HG02973 (cell line): Measurements from ENCODE around the gene FURIN.
"Not testable (repeated sequence)": the region's sequence is repeated elsewhere in the genome, so short reads cannot be mapped to it uniquely, and the experiment has no call there.

ENCODE experiments used
- ATAC-seq: cut with Tn5 transposase; IDR thresholded peaks from one replicate; pipeline ENCODE4 v1.9.1; 2021; ENCODE audit warnings: moderate library complexity; ENCODE audit not compliant: unreplicated experiment

FURIN gene

DNA sequence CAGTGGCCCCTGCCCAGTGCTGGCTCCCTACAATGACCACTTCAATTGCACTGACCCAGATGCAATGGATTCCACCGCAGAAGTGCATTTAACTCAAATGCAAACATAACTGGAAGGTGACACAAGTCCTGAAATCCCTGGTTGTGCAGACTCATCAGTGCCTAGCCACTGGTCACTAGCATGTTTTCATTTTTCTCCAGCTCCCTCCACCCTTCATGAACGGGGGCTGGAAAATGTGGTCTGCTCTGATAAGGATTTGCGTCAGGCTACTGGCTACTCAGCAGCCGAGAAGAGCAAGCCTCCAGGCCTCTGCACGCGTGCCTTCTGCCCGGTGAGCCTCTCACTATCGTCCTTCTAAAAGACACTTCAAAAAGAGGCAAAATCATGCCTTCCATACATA, 27.4 kb upstream of the FURIN start:
- no peak for ATAC-seq

- ATAC-seq = no peak
These were observed 23.7 kb upstream of the FURIN start for GRCh38 chr15:90844696-90845095.

DNA sequence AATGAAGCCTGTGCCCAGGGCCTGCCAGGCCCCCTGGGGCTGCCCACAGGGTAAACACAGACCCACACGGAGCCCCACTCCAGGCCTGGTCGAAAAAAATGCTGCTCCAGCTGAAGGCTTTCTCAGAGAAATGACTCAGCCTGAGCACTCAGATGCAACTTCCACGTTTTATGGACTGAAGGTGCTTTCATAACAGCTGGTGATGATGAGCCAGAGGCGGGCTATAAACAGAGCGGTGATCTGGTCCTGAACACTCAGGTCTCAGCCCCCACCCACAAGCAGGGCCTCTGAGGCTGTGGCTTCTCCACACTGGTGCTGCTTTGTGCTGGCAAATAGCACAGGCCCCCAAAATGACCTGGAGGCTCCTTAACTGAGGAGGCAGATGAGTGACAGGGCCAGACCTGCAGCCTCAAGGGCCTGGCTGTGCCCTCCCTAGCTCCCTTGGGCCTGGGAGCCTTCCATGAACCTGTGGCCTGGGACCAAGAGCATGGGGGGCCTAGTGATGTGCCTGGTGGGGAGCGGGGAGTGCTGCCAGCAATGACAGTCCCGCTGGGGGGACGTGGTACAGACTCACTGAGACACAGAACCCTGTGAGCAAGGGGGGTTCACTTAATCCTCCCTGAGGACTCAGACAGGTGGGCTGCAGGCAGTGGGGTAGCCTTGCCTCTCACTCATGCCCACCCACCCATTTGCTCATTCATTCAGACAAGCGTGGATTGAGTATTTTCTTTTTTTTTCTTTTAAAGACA, 23.0 kb upstream of the FURIN start:
- ATAC-seq = peak; percentile 79

GRCh38 chr15:90849424-90849823, 19.0 kb upstream of the FURIN start:
- ATAC-seq = not testable (repeated sequence)

DNA sequence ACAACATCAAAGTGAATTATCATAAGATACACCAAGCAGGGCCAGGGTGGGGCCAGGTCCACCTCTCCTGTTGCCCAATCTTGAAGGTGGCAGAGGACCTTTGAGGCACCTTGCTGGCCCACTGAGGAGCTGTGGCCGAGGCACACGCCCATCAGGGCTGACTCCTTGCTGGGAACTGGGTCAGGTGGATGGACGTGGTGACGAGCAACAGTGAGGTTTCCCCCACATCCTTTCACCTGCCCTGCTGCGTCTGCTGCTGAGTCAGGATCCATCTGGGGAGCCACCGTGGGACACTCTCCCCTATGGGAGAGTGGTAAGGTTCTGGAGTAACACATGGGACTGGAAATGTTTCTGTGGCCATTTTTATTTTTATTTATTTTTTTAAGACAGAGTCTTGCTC, 17.3 kb upstream of the FURIN start:
- ATAC-seq = no peak

GRCh38 chr15:90851940-90852339, 16.4 kb upstream of the FURIN start:
- no peak for ATAC-seq

GRCh38 chr15:90855139-90855538, 13.2 kb upstream of the FURIN start:
- ATAC-seq = no peak

- no peak for ATAC-seq
These were observed 11.1 kb upstream of the FURIN start for GRCh38 chr15:90857337-90857736.

DNA sequence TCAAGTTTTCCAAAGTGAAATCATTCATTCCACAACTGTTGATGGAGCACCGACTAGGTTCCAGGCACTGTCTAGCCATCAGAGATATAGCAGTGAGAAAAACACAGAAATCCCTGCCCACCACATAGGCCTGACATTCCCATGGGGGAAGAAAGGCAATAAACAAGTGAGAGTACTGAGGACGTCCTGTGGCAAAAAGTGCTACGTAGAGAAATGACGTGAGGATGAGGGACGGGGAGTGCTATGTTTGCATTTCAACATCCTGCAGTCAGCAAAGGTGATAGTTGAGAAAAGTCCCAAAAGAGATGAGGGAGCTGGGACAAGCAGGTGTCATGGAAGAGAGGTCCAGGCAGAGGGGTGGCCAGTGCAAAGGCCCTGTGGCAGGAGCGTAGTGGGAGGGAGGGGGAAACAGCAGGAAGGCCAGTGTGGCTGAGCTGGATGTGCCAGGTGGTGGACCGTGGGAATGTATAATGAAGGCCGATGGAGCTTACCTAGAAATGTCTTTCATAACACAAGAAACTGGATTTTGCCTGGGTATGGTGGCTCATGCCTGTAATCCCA, 10.4 kb upstream of the FURIN start:
- ATAC-seq = no peak

- no peak for ATAC-seq
These were observed 8.9 kb upstream of the FURIN start for GRCh38 chr15:90859234-90860131.

- ATAC-seq = no peak
These were observed 7.9 kb upstream of the FURIN start for GRCh38 chr15:90860450-90860849.

- no peak for ATAC-seq
These were observed 7.3 kb upstream of the FURIN start for GRCh38 chr15:90860942-90861675.

GRCh38 chr15:90862487-90862886, 5.9 kb upstream of the FURIN start:
- no peak for ATAC-seq

DNA sequence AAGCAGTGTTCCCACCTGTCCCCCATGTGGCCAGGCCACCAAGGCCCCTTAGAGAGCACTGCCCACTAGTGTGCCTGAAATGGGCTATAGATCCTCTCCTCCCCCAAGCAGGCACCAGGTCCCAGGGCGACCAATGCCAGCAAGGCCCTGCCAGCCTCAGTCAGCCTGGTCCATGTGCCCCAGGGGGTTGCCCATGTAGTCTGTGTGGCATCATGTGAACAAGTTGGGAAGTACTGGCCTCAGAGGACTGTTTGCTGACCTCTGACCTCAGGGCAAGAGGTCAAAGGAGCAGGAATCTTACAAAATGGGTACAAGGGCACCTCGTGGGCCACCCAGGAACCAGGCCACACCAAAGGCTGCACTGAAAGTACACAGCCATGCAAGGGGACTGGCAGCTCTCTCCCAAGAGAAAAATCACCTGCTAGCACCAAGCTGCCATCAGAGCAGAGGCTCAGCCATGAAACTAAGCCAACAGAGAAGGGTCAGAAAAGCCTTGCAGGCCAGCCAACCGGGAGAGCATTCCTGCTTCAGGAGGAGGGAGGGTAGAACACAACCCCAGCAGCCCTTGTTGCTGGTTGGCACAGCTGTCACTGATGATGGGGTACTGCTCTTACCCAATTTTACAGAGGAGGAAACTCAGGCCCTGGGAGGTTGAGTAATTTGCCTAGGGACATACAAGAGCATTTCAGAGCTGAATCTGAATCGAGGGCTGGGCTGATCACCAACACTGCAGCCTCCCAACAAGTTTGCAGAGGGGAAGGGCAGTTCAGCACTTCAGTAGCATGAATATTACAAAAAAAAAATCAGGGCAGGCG, 5.2 kb upstream of the FURIN start:
- ATAC-seq = no peak

DNA sequence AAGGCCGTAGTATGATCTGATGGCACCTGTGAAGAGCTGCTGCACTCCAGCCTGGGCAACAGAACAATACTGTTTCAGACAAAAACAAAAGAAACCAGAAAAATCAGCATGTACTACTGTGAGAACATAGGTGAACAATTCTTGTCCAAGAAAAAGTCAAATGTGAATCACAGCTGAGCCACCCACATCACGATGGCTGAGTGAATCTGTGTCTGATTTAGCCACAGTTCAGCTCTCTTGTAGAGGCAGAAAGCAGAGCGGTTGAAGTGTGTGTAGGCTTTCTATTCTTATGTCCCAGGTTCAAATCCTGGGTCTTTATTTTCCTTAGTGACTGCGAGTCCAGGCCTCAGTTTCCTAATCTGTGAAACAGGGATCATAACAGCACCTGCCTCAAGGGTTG, 4.4 kb upstream of the FURIN start:
- ATAC-seq = no peak

DNA sequence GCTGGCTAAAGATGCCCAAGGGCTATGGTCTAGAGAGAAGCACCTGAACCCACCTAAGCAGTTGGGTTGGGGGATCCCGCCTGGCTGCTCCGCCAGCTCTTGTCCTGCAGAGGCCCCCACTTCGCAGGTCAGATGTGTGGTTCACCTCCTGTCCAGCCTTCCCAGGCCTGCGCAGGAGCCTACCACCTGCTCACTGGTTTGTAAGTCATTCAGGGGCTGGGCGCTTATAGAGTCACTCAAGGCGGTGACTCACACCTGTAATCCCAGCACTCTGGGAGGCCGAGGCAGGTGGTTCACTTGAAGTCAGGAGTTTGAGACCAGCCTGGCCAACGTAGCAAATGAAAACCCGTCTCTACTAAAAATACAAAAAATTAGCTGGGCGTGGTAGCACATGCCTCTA, 3.9 kb upstream of the FURIN start:
- no peak for ATAC-seq

DNA sequence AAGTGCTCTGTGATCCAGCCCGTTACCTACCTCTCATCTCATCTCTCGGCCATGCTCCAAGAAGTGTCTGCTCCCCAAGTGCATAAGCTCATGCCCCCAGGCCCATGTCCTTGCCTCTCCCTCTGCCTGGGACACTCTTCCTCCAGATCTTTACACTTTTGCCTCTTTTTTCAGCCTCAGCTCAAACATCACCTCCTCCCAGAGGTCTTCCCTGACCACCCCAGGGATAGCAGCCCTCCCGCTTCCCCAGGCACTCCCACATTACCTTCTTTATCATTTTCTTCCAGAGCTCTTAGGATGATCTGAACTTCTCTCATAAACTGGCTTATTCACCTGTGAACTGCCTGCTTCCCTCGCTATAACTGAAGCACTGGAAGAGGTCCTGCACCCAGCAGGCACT, 2.7 kb upstream of the FURIN start:
- ATAC-seq = no peak

GRCh38 chr15:90866161-90866715, 2.1 kb upstream of the FURIN start:
- no peak for ATAC-seq

GRCh38 chr15:90866800-90867199, 1.6 kb upstream of the FURIN start:
- no peak for ATAC-seq

DNA sequence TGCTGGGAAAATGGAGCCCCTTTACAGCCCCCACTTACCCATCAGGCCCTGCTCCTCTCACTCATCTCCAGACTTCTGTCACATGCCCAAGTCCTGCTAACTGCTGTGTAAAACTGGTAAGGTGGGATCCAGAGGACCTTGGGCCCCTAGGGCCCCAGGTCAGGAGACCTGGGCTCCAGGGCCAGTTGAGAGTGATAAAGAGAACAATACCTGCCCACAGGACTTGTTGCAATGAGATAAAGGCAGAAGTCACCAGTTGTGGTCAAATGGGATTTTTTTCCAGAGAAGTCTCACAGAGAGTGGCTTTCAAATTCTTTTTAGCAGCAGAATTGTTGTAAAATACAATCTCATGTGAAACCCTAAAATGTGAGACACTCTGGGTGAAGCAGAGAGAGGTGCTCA, 753 bp downstream of the FURIN start:
- ATAC-seq = no peak
